Measurements from ENCODE around the gene PCDHB7.
"Not testable (repeated sequence)": the region's sequence is repeated elsewhere in the genome, so short reads cannot be mapped to it uniquely, and the experiment has no call there.

DNA sequence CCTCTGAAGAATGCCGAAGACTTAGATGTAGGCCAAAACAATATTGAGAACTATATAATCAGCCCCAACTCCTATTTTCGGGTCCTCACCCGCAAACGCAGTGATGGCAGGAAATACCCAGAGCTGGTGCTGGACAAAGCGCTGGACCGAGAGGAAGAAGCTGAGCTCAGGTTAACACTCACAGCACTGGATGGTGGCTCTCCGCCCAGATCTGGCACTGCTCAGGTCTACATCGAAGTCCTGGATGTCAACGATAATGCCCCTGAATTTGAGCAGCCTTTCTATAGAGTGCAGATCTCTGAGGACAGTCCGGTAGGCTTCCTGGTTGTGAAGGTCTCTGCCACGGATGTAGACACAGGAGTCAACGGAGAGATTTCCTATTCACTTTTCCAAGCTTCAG, 42.1 kb downstream of the PCDHB7 start:
- TF ChIP-seq CTCF (IDR thresholded peaks at IDR 0.05); POLR2AphosphoS5 (IDR thresholded peaks at IDR 0.05; ENCODE audit: low read depth, low read length); SIN3A (IDR thresholded peaks at IDR 0.05; ENCODE audit: borderline replicate concordance, insufficient read depth, low read depth, low read length): not testable (repeated sequence)

All from Panc1 (cell line).